OCI-LY1 (cell line): ENCODE measurements around the gene ZNF524.

Experiments
- H2AFZ ChIP-seq: fragments of 200-600 bp; sonication (generic), shearing (Covaris generic); 2 replicates; pipeline ENCODE4 v1.6.0; 2014; ENCODE audit warnings: antibody characterized with exemption, mild to moderate bottlenecking, low read length
- H3F3A ChIP-seq: fragments of 200-600 bp; sonication (generic), shearing (Covaris generic); 2 replicates; pipeline ENCODE4 v1.6.0; 2014; ENCODE audit warnings: mild to moderate bottlenecking, antibody characterized with exemption, low read length, moderate library complexity; ENCODE audit not compliant: insufficient read depth
- H3K27ac ChIP-seq: fragments of 200-600 bp; sonication (generic); 2 replicates; pipeline ENCODE4 v1.5.1; 2014; ENCODE audit warnings: low read length, mixed run types, mild to moderate bottlenecking, low read depth; ENCODE audit not compliant: poor library complexity, severe bottlenecking
- H3K27me3 ChIP-seq: fragments of 200-600 bp; sonication (generic); 2 replicates; pipeline ENCODE4 v1.6.0; 2014; ENCODE audit warnings: antibody characterized with exemption, mild to moderate bottlenecking, low read length, moderate library complexity; ENCODE audit not compliant: insufficient read depth
- H3K36me3 ChIP-seq: fragments of 200-600 bp; sonication (generic); 2 replicates; pipeline ENCODE4 v1.6.1; 2014; ENCODE audit warnings: mild to moderate bottlenecking, antibody characterized with exemption, low read length, moderate library complexity, mixed read lengths; ENCODE audit not compliant: insufficient read depth
- H3K4me1 ChIP-seq: fragments of 200-600 bp; sonication (generic); 2 replicates; pipeline ENCODE4 v1.5.1; 2014; ENCODE audit warnings: mild to moderate bottlenecking, low read length, moderate library complexity; ENCODE audit not compliant: insufficient read depth, severe bottlenecking
- H3K4me2 ChIP-seq: fragments of 200-600 bp; sonication (generic), shearing (Covaris generic); 2 replicates; pipeline ENCODE4 v1.6.1; 2014; ENCODE audit warnings: low read length
- H3K4me3 ChIP-seq: fragments of 200-600 bp; sonication (generic); 2 replicates; pipeline ENCODE4 v1.5.1; 2014; ENCODE audit warnings: low read length, low read depth, mild to moderate bottlenecking, mixed read lengths; ENCODE audit not compliant: poor library complexity, severe bottlenecking
- H3K79me2 ChIP-seq: fragments of 200-600 bp; shearing (Covaris generic); 2 replicates; pipeline ENCODE4 v1.6.1; 2016; ENCODE audit warnings: mixed run types, low read length, mixed read lengths; ENCODE audit not compliant: insufficient read depth
- H3K9ac ChIP-seq: fragments of 200-600 bp; sonication (generic), shearing (Covaris generic); 2 replicates; pipeline ENCODE4 v1.6.1; 2014; ENCODE audit warnings: mild to moderate bottlenecking, low read length, mixed read lengths
- H3K9me2 ChIP-seq: fragments of 200-600 bp; sonication (generic), shearing (Covaris generic); 2 replicates; pipeline ENCODE4 v1.6.1; 2014; ENCODE audit warnings: low read depth, mild to moderate bottlenecking, low read length, mixed read lengths
- H3K9me3 ChIP-seq: fragments of 200-600 bp; shearing (Covaris generic); 2 replicates; pipeline ENCODE4 v1.6.1; 2014; ENCODE audit warnings: low read length, mixed read lengths
- H4K20me1 ChIP-seq: fragments of 200-600 bp; sonication (generic), shearing (Covaris generic); 2 replicates; pipeline ENCODE4 v1.6.0; 2016; ENCODE audit warnings: mild to moderate bottlenecking, low read length; ENCODE audit not compliant: insufficient read depth
- CTCF ChIP-seq: fragments of 200-600 bp; sonication (generic), shearing (Covaris generic); IDR thresholded peaks from 2 replicates; pipeline ENCODE4 v1.5.1; 2017; ENCODE audit warnings: mild to moderate bottlenecking, antibody characterized with exemption, low read length, moderate library complexity, mixed read lengths
- EZH2 ChIP-seq: fragments of 200-600 bp; sonication (generic), shearing (Covaris generic); IDR thresholded peaks from 2 replicates; pipeline ENCODE4 v1.8.0; 2017; ENCODE audit warnings: borderline replicate concordance, mixed run types, mild to moderate bottlenecking, antibody characterized with exemption, low read length, moderate library complexity, mixed read lengths

The ZNF524 gene

DNA sequence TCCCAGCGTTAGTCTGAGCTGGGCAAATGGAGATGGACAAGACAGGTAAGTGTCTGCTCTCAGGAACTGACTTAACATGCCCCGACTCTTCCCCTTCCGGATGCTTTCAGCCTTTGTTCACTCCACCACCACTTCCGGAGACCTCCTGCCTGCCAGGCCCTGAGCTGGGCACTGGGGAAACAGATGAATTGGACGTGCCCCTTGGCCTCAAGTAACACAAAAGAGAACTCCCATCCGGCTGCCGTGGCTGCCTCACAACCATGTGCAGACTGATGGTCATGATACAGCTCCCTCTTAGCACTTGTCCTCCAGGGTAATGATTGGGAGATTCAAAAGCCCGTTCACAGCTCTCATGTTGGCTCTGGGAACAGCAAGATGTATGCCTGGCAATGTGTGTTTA is 17.3 kb downstream of the ZNF524 start:
- Histone ChIP-seq H3K9ac (no peak overlapping the region), H3F3A (no peaks in the 10 kb centered on the region), H3K36me3 (peaks cover 26% of the 10 kb centered on the region), H3K27ac (no peak overlapping the region), H2AFZ (no peak overlapping the region), H3K4me3 (no peak overlapping the region), H3K79me2 (no peaks in the 10 kb centered on the region), H3K4me2 (no peak overlapping the region), H4K20me1 (no peaks in the 10 kb centered on the region), H3K4me1 (no peaks in the 10 kb centered on the region), H3K9me2 (no peaks in the 10 kb centered on the region), H3K27me3 (no peaks in the 10 kb centered on the region), H3K9me3 (no peaks in the 10 kb centered on the region)
- no peak for TF ChIP-seq EZH2

- H2AFZ ChIP-seq, result no peak overlapping the region
- no peaks in the 10 kb centered on the region for H3K9me2 ChIP-seq
- no peaks in the 10 kb centered on the region for H3K9me3 ChIP-seq
- H3K79me2 ChIP-seq, result no peaks in the 10 kb centered on the region
- H3K36me3 ChIP-seq, result peaks cover 26% of the 10 kb centered on the region
- H3K27ac ChIP-seq, result no peak overlapping the region
- no peak overlapping the region for H3K4me2 ChIP-seq
- H3K4me1 ChIP-seq, result peaks cover under 1% of the 10 kb centered on the region
- no peaks in the 10 kb centered on the region for H3F3A ChIP-seq
- no peak for TF ChIP-seq CTCF
- no peaks in the 10 kb centered on the region for H3K27me3 ChIP-seq
- H3K9ac ChIP-seq, result no peak overlapping the region
- no peaks in the 10 kb centered on the region for H4K20me1 ChIP-seq
- no peak overlapping the region for H3K4me3 ChIP-seq
Observed at GRCh38 chr19:55618426-55618825, 18.3 kb downstream of the ZNF524 start.

DNA sequence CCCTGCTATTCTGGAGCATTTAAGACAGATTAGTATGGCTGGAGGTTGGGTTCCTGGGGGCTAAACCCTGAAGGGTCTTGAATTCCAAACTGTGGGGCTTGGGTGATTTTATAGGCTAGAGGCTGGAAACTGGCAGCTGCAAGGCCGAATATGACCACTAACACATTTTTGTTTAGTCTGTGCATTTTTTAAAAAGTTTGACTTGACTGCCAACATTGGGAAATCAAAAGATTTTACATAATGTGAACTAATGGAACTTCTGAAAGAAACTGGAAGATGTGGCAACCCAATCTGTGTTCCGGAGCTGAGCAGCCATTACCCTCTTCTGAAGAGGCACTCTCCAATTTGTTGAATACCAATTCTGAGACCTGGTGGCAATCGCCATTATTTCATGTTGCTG is 19.2 kb downstream of the ZNF524 start:
- no peak overlapping the region for H2AFZ ChIP-seq
- no peaks in the 10 kb centered on the region for H4K20me1 ChIP-seq
- no peak for TF ChIP-seq EZH2
- no peak for TF ChIP-seq CTCF
- no peak overlapping the region for H3K27ac ChIP-seq
- no peaks in the 10 kb centered on the region for H3F3A ChIP-seq
- no peak overlapping the region for H3K4me2 ChIP-seq
- no peaks in the 10 kb centered on the region for H3K9me3 ChIP-seq
- no peaks in the 10 kb centered on the region for H3K79me2 ChIP-seq
- no peak overlapping the region for H3K9ac ChIP-seq
- no peaks in the 10 kb centered on the region for H3K9me2 ChIP-seq
- H3K4me3 ChIP-seq, result no peak overlapping the region
- H3K4me1 ChIP-seq, result peaks cover 5% of the 10 kb centered on the region
- peaks cover 26% of the 10 kb centered on the region for H3K36me3 ChIP-seq
- no peaks in the 10 kb centered on the region for H3K27me3 ChIP-seq

DNA sequence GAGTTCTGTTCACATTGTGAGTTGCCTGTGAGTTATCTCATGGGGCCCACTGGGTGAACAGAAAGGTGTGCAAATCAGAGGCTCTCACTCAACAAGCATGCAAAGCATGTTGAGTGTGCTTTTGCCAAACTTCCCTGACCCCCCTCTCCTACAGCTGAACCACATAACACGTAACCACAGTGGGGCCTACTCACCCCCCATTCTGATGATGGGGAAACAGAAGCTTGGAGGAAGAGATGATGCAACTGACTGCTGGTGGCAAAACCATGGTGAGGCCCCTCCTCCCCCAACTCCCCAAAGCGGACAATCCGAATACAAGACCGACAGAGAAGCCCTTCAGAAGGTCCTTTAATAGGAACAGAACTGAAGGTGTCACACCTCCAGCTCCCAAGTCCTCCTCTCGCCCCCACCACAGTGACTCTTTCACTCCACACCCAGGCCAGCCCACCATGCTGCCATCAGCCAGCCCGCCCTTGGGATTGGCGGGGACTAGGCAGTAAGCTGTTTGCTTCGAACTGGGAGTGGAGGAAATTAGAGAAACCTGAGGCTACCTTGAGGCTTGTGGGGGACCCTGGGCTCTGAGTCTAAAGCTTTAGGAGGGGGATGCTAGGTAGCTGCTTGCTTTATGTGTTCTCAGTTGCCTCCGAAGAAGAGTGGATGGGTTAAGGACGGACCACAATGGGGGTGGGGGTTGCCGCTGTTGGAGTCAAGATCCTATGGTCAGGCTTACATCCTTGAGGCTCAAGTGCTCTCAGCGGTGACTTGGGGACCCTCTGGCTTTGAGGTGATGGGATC is 20.5 kb downstream of the ZNF524 start:
- no peak overlapping the region for H3K4me2 ChIP-seq
- no peaks in the 10 kb centered on the region for H3K79me2 ChIP-seq
- H3K36me3 ChIP-seq, result peaks cover 18% of the 10 kb centered on the region
- H3F3A ChIP-seq, result no peaks in the 10 kb centered on the region
- peaks cover 12% of the 10 kb centered on the region for H3K4me1 ChIP-seq
- H3K9me2 ChIP-seq, result no peaks in the 10 kb centered on the region
- TF ChIP-seq EZH2 (no peak), CTCF (no peak)
- H3K27ac ChIP-seq, result no peak overlapping the region
- no peaks in the 10 kb centered on the region for H3K9me3 ChIP-seq
- H2AFZ ChIP-seq, result no peak overlapping the region
- no peaks in the 10 kb centered on the region for H4K20me1 ChIP-seq
- no peak overlapping the region for H3K4me3 ChIP-seq
- H3K9ac ChIP-seq, result no peak overlapping the region
- no peaks in the 10 kb centered on the region for H3K27me3 ChIP-seq
